ENCODE results near the gene DDX47.

DDX47 gene

DNA sequence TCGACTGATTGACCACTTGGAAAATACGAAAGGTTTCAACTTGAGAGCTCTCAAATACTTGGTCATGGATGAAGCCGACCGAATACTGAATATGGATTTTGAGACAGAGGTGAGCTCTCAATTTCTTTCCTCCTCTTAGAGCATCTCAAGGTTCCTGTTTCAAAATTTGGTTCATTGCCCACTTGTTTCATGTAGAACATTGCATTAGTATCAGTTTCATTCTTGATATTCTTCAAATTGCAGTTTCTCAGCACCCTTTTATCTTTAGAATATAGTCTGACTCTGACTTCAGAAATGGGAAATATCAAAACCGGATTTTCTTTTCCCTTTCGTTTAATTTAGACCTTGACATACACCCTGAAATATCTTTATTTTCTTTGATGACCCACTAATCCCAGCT, 8.8 kb downstream of the DDX47 start:
- TF ChIP-seq, protein P1, sequence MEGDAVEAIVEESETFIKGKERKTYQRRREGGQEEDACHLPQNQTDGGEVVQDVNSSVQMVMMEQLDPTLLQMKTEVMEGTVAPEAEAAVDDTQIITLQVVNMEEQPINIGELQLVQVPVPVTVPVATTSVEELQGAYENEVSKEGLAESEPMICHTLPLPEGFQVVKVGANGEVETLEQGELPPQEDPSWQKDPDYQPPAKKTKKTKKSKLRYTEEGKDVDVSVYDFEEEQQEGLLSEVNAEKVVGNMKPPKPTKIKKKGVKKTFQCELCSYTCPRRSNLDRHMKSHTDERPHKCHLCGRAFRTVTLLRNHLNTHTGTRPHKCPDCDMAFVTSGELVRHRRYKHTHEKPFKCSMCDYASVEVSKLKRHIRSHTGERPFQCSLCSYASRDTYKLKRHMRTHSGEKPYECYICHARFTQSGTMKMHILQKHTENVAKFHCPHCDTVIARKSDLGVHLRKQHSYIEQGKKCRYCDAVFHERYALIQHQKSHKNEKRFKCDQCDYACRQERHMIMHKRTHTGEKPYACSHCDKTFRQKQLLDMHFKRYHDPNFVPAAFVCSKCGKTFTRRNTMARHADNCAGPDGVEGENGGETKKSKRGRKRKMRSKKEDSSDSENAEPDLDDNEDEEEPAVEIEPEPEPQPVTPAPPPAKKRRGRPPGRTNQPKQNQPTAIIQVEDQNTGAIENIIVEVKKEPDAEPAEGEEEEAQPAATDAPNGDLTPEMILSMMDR (IDR thresholded peaks at IDR 0.05; ENCODE audit: low read depth, low read length, missing control alignments): no peak
- DNase-seq (ENCODE audit: extremely low read depth, low read depth): no peak
- H3K4me3 ChIP-seq (replicated peaks; ENCODE audit: low read depth, low read length): no peak overlapping the region

GRCh38 chr12:12822886-12823285, 9.7 kb downstream of the DDX47 start:
- H3K4me3 ChIP-seq (replicated peaks; ENCODE audit: low read depth, low read length): no peak overlapping the region
- TF ChIP-seq, protein P1 (IDR thresholded peaks at IDR 0.05; ENCODE audit: low read depth, low read length, missing control alignments): no peak
- no peak for DNase-seq (ENCODE audit: extremely low read depth, low read depth)

DNA sequence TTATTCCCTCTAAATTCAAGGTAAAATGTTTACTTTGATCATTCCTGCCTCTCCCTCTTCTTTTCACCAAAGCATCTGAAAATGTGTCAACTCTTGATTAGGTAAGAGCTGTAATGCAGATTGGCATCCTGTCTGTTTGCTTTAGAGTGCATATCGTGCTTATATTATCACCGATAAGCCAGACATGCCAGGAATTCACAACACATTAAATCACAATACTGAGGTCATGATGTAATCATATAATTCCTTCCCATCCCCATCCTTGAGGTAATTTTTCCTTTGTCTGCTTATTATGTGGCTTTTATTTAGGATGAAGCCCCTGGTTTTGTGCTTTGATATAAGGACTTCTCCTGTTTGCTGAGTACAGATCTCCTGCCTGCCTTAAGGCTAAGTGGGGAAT, 10.2 kb downstream of the DDX47 start:
- DNase-seq (ENCODE audit: extremely low read depth, low read depth): no peak
- TF ChIP-seq, protein P1 (IDR thresholded peaks at IDR 0.05; ENCODE audit: low read depth, low read length, missing control alignments): no peak
- no peak overlapping the region for H3K4me3 ChIP-seq (replicated peaks; ENCODE audit: low read depth, low read length)

- no peak for DNase-seq (ENCODE audit: extremely low read depth, low read depth)
- TF ChIP-seq, protein P1 (IDR thresholded peaks at IDR 0.05; ENCODE audit: low read depth, low read length, missing control alignments): no peak
- no peak overlapping the region for H3K4me3 ChIP-seq (replicated peaks; ENCODE audit: low read depth, low read length)
These were observed 10.7 kb downstream of the DDX47 start for GRCh38 chr12:12823811-12824210.

- no peak for DNase-seq (ENCODE audit: extremely low read depth, low read depth)
- TF ChIP-seq, protein P1 (IDR thresholded peaks at IDR 0.05; ENCODE audit: low read depth, low read length, missing control alignments): no peak
- no peak overlapping the region for H3K4me3 ChIP-seq (replicated peaks; ENCODE audit: low read depth, low read length)
These were observed 22.4 kb downstream of the DDX47 start for GRCh38 chr12:12835378-12836146.

DNA sequence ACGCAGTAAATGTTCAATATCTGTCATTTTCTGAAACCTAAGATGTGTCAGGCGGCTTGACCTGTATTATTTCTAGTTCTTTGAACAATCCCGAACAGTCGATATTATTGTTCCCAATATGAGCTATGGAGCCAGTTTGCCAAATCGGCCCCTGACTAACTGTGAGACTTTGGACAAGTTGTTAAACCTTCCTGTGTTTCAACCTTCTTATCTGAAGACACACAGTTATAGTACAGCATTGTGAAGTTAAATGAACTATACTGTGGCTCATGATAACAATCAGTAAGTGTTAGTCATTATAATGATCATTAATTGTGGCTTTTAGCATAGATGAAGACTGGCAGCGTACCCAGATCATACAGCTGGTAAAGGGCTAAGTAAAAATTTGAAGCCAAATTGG, 23.4 kb downstream of the DDX47 start:
- no peak overlapping the region for H3K4me3 ChIP-seq (replicated peaks; ENCODE audit: low read depth, low read length)
- TF ChIP-seq, protein P1 (IDR thresholded peaks at IDR 0.05; ENCODE audit: low read depth, low read length, missing control alignments): no peak
- DNase-seq (ENCODE audit: extremely low read depth, low read depth): no peak

Measured in HFF-Myc (cell line).